ENCODE results near the gene PI4KB. TPM values are rescaled to one million over a fixed set of nuclear protein-coding genes. Genes with fewer than 3 reads are reported as not detected.

The PI4KB gene
- total RNA-seq, 1 experiment from 2014 or later, result 62.8 TPM

GRCh38 chr1:151313501-151313900, 13.7 kb downstream of the PI4KB start:
- Histone ChIP-seq H3K4me1 (ENCODE audit: insufficient read depth, low read length, poor library complexity, severe bottlenecking) (no peaks in the 10 kb centered on the region), H3K4me3 (ENCODE audit: low read depth, low read length, poor library complexity, severe bottlenecking) (no peak overlapping the region), H3K9me3 (ENCODE audit: low read depth, low read length, poor library complexity, severe bottlenecking) (no peaks in the 10 kb centered on the region), H3K36me3 (ENCODE audit: insufficient read depth, low read length, poor library complexity, severe bottlenecking) (peaks cover 35% of the 10 kb centered on the region), H3K27ac (ENCODE audit: low read depth, low read length, poor library complexity, severe bottlenecking) (no peak overlapping the region), H3K27me3 (replicated peaks; ENCODE audit: insufficient read depth, low read depth, low read length, poor library complexity) (no peaks in the 10 kb centered on the region)
- DNase-seq (ENCODE audit: low spot score), result no peak
- ChIA-PET POLR2A (ENCODE audit: low non-redundant PET) (no interaction called here), CTCF (no interaction called here)
- BruUV-seq (replicated peaks), result no TSS peak
- TF ChIP-seq, protein P1, sequence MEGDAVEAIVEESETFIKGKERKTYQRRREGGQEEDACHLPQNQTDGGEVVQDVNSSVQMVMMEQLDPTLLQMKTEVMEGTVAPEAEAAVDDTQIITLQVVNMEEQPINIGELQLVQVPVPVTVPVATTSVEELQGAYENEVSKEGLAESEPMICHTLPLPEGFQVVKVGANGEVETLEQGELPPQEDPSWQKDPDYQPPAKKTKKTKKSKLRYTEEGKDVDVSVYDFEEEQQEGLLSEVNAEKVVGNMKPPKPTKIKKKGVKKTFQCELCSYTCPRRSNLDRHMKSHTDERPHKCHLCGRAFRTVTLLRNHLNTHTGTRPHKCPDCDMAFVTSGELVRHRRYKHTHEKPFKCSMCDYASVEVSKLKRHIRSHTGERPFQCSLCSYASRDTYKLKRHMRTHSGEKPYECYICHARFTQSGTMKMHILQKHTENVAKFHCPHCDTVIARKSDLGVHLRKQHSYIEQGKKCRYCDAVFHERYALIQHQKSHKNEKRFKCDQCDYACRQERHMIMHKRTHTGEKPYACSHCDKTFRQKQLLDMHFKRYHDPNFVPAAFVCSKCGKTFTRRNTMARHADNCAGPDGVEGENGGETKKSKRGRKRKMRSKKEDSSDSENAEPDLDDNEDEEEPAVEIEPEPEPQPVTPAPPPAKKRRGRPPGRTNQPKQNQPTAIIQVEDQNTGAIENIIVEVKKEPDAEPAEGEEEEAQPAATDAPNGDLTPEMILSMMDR (conservative IDR thresholded peaks at IDR 0.05; ENCODE audit: low read depth, low read length), result no peak
- TF ChIP-seq EZH2 (IDR thresholded peaks at IDR 0.05; ENCODE audit: borderline replicate concordance, low read depth, low read length, poor library complexity, severe bottlenecking), result no peak
- intact Hi-C loops (cut with micrococcal nuclease; ENCODE audit: unreplicated experiment), result no loop called here

GRCh38 chr1:151312826-151313225, 14.4 kb downstream of the PI4KB start:
- POLR2A ChIA-PET (ENCODE audit: low non-redundant PET), result no interaction called here
- CTCF ChIA-PET, result no interaction called here

DNA sequence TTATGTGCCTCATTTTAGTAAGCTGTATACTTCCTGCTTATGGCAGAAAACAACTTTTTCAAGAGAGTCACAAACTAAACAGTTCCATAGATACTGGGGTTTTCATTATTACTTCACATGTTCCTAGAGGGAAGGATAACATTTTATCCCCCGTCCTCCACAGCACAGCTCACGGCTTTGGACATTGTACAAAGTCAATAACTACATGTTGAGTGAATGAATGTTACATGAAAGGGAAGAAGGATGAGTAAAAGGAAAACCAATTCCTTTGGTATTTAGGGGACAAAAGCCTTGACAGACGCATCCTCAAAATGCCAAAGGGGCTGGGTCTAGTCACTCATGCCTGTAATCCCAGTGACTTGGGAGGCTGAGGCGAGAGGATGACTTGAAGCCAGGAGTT, 14.8 kb downstream of the PI4KB start:
- intact Hi-C loops (cut with micrococcal nuclease; ENCODE audit: unreplicated experiment), result no loop called here
- no TSS peak for BruUV-seq (replicated peaks)
- no peak for DNase-seq (ENCODE audit: low spot score)
- Histone ChIP-seq H3K4me3 (ENCODE audit: low read depth, low read length, poor library complexity, severe bottlenecking) (no peak overlapping the region), H3K27ac (ENCODE audit: low read depth, low read length, poor library complexity, severe bottlenecking) (peak overlapping the region; percentile 60), H3K27me3 (replicated peaks; ENCODE audit: insufficient read depth, low read depth, low read length, poor library complexity) (no peaks in the 10 kb centered on the region), H3K36me3 (ENCODE audit: insufficient read depth, low read length, poor library complexity, severe bottlenecking) (peaks cover 36% of the 10 kb centered on the region), H3K9me3 (ENCODE audit: low read depth, low read length, poor library complexity, severe bottlenecking) (no peaks in the 10 kb centered on the region), H3K4me1 (ENCODE audit: insufficient read depth, low read length, poor library complexity, severe bottlenecking) (no peaks in the 10 kb centered on the region)
- no peak for TF ChIP-seq EZH2 (IDR thresholded peaks at IDR 0.05; ENCODE audit: borderline replicate concordance, low read depth, low read length, poor library complexity, severe bottlenecking)
- TF ChIP-seq, protein P1 (conservative IDR thresholded peaks at IDR 0.05; ENCODE audit: low read depth, low read length), result no peak
- ChIA-PET POLR2A (ENCODE audit: low non-redundant PET) (no interaction called here), CTCF (interaction anchor here (1.6 to 1.7 kb wide), 2 partner anchors 12 to 61 kb away, joined by 4 read pairs; no protein-coding TSS in a partner anchor)

More at GRCh38 chr1:151312826-151313225, 14.4 kb downstream of the PI4KB start:
- Histone ChIP-seq H3K27me3 (replicated peaks; ENCODE audit: insufficient read depth, low read depth, low read length, poor library complexity) (no peaks in the 10 kb centered on the region), H3K36me3 (ENCODE audit: insufficient read depth, low read length, poor library complexity, severe bottlenecking) (peaks cover 36% of the 10 kb centered on the region), H3K27ac (ENCODE audit: low read depth, low read length, poor library complexity, severe bottlenecking) (no peak overlapping the region), H3K9me3 (ENCODE audit: low read depth, low read length, poor library complexity, severe bottlenecking) (no peaks in the 10 kb centered on the region), H3K4me3 (ENCODE audit: low read depth, low read length, poor library complexity, severe bottlenecking) (no peak overlapping the region), H3K4me1 (ENCODE audit: insufficient read depth, low read length, poor library complexity, severe bottlenecking) (no peaks in the 10 kb centered on the region)
- no TSS peak for BruUV-seq (replicated peaks)
- intact Hi-C loops (cut with micrococcal nuclease; ENCODE audit: unreplicated experiment), result no loop called here
- TF ChIP-seq, protein P1 (conservative IDR thresholded peaks at IDR 0.05; ENCODE audit: low read depth, low read length), result no peak
- TF ChIP-seq EZH2 (IDR thresholded peaks at IDR 0.05; ENCODE audit: borderline replicate concordance, low read depth, low read length, poor library complexity, severe bottlenecking), result no peak
- no peak for DNase-seq (ENCODE audit: low spot score)
